ENCODE measurements around the gene SLC25A2.

SLC25A2 gene

DNA sequence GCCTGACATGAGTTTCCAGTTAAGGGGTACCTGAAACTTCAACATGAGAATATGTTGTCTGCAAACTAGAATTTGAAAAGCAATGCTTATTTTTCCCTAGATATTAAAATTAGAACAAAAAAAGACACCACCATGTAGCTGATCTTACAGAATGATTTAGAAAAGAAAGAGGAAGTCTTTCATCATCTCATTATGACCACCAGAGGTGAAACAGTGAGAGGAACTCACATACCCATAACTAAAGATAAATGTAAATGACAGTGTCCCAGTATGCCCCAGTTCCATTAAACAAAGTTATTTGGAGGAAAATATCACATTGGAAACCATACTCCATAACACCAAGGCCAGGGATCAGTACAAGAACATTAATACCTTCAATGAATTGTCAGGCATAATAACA, 9.9 kb upstream of the SLC25A2 start:
- DNase-seq: no peak

DNA sequence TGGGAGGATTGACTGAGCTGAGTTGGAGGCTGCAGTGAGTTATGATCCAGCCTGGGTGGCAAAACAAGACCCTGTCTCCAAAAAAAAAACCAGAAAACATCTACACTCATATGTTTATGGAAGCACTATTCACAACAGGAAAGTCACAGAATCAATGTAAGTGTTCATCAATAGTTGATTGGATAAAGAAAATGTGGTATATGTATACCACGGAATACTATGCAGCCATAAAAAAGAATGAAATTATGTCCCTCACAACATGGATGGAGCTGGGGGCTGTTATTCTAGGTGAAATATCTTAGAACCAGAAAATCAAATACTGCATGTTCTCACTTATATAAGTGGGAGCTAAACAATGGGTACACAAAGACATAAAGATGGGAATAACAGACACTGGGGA, 2.8 kb upstream of the SLC25A2 start:
- DNase-seq: no peak

DNA sequence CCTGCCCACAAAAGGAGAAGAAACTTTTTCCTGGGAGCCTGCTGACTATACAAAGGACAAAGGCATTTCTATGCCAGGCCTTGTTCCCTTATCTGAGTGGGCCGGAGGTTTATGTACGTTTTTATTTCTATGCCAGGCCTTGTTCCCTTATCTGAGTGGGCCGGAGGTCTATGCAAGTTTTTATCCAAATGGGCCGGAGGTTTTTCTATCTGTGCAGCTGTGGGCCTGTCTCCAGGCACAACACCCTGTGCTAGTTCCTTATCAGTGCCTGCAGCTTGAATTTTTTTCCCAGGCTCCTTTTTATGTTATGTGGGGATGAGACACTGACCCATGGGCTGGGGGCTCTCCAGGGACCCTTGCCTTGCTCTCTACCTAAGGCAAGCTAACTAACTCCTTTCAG, 5.5 kb downstream of the SLC25A2 start:
- no peak for DNase-seq

DNA sequence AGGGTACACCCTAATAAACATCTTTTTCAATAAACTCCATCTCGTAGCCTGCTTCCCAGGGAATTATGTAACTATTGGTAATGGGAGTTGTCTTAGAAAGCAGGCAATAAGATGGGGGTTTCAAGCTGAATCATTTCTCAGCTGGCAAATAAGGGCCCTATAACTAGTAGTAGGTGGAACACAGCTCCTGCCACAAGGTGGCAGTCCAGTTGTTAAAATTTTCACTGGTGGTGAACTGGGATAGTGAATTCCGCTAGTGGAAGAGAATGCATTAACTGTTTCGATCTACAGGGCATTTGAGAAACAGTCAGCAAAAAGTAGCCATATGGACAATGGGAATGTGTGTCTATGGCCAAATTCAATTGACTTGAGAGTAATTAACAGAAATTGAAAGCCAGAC, 30.9 kb downstream of the SLC25A2 start:
- DNase-seq: no peak

GRCh38 chr5:141269195-141269594, 34.7 kb downstream of the SLC25A2 start:
- no peak for DNase-seq

- no peak for DNase-seq
These were observed 42.7 kb downstream of the SLC25A2 start for GRCh38 chr5:141261238-141261546.

DNA sequence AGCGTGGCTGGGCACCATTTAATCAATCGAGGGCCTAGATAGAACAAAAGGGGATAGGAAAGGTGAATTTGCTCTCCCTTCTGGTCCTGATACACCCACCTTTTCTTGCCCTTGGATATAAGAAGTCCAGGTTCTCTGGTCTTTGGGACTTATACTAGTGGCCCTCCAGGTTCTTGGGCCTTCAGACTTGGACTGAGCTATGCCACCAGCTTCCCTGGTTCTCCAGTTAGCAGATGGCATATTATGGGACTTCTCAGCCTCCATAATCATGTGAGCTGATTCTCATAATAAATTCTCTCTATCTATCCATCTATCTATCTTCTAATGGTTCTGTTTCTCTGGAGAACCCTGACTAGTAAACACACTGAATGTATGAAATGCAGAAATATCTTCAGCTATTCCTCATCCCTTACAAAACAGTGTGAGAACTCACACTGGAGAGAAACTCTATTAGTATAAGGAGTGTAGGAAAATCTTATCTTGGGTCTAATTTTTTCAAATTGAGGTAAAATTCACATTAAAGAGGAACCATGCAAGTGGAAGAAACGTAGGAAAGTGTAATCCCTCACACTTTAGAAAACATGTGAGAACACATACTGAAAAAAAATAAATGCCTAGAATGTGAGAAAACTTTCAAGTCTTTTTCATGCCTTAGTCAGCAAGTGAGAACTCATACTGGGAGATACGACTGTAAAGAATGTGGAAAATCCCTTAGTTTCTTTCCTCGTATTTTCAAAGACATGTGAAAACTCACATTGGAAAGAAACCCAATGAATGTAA, 43.2 kb downstream of the SLC25A2 start:
- no peak for DNase-seq

DNA sequence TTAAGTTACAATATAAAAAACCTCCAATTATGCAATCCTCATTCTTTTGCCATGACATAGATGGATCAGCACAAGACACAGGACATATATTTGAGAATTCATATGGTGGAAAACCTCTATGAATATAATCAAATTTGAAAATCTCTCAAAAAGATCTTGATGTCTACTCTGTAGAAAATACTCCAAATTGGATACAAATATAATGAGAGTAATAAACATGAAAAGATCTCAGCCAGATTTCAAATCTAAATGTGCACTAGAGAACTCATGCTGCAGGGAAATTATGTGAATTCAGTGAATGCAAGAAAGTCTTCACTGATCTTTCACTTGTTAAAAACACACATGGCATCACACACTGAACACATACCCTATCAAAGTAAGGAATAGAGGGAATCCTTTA, 44.9 kb downstream of the SLC25A2 start:
- no peak for DNase-seq

GRCh38 chr5:141258464-141258863, 45.4 kb downstream of the SLC25A2 start:
- DNase-seq: no peak

All from activated CD4-positive, CD25-positive, alpha-beta regulatory T cell (primary cell).